GM12878 (cell line): ENCODE data around the gene RECQL. TPM values are rescaled to one million over a fixed set of nuclear protein-coding genes. Genes with fewer than 3 reads are reported as not detected.

Source experiments
- ATAC-seq: fragments of 200-7000 bp; cut with Tn5 transposase; 3 replicates; pipeline ENCODE4 v1.9.1; 2020; ENCODE audit warnings: mild to moderate bottlenecking, moderate library complexity
- BruUV-seq: library from RNA; stranded (reverse); fragments of 400-500 nt; replicated peaks from 2 replicates; lab custom pipeline; 2021; lab: Mats Ljungman, UMichigan
- CTCF ChIA-PET: fragments of 300-600 bp; sonication (Branson Sonifier 250); formaldehyde crosslinking; extraction: SDS; loops from one replicate; lab custom pipeline; 2021; ENCODE audit warnings: inconsistent platforms; lab: Yijun Ruan, JAX
- POLR2A ChIA-PET: fragments of 350-600 bp; formaldehyde crosslinking; extraction: SDS; loops from one replicate; lab custom pipeline; 2021; ENCODE audit warnings: inconsistent platforms; lab: Charles Lee
- RAD21 ChIA-PET: fragments of 300-600 bp; sonication (Branson Sonifier 250); formaldehyde crosslinking; loops from one replicate; lab custom pipeline; 2023; ENCODE audit warnings: antibody characterized with exemption; ENCODE audit not compliant: unreplicated experiment; lab: Charles Lee
- SMC1A ChIA-PET: fragments of 300-600 bp; sonication (Branson Sonifier 250); formaldehyde crosslinking; loops from one replicate; lab custom pipeline; 2023; ENCODE audit not compliant: unreplicated experiment, uncharacterized antibody; lab: Charles Lee
- DNase-seq: peaks from one replicate; pipeline ENCODE4 v3.0.0-alpha.2; 2011; ENCODE audit warnings: low read depth, low spot score
- FAIRE-seq: peaks from 3 replicates; lab custom pipeline; 2011; peaks lifted over from hg19 to GRCh38; lab: Jason Lieb, UNC
- H2AFZ ChIP-seq: 2 replicates; pipeline ENCODE4 v1.6.0; 2011; ENCODE audit warnings: low read depth, low read length, control low read depth; ENCODE audit not compliant: control insufficient read depth
- H3K27ac ChIP-seq: 2 replicates; pipeline ENCODE4 v1.5.1; 2011; ENCODE audit warnings: control low read depth; ENCODE audit not compliant: control insufficient read depth, insufficient read depth
- H3K27me3 ChIP-seq, 2 experiments: replicated peaks in 1 of 2; 2 replicates each; pipeline versions ENCODE4 v1.6.0 to v1.6.1; 2011; ENCODE audit warnings: low read length in 1 of 2; ENCODE audit not compliant: control insufficient read depth in 2 of 2, insufficient read depth in 2 of 2
- H3K36me3 ChIP-seq, 2 experiments: 2 replicates each; pipeline ENCODE4 v1.5.1; 2011; ENCODE audit warnings: low read length in 1 of 2; ENCODE audit not compliant: control insufficient read depth in 2 of 2, insufficient read depth in 2 of 2
- H3K4me1 ChIP-seq: 2 replicates; pipeline ENCODE4 v1.6.1; 2011; ENCODE audit warnings: mild to moderate bottlenecking, low read length, moderate library complexity, mixed read lengths; ENCODE audit not compliant: control insufficient read depth, insufficient read depth
- H3K4me2 ChIP-seq: 2 replicates; pipeline ENCODE4 v1.6.0; 2011; ENCODE audit warnings: control low read depth; ENCODE audit not compliant: control insufficient read depth, insufficient read depth
- H3K4me3 ChIP-seq: fragments of 200-600 bp; sonication (generic); 2 replicates; pipeline ENCODE4 v1.5.1; 2016
- H3K79me2 ChIP-seq: 2 replicates; pipeline ENCODE4 v1.6.0; 2011; ENCODE audit warnings: low read length; ENCODE audit not compliant: control insufficient read depth, insufficient read depth
- H3K9ac ChIP-seq: 2 replicates; pipeline ENCODE4 v1.8.0; 2011; ENCODE audit warnings: low read length, control low read depth, mixed read lengths; ENCODE audit not compliant: control insufficient read depth, insufficient read depth
- H3K9me3 ChIP-seq: replicated peaks from 3 replicates; pipeline ENCODE4 v1.5.1; 2011; ENCODE audit warnings: mild to moderate bottlenecking, low read length; ENCODE audit not compliant: control insufficient read depth, insufficient read depth
- H4K20me1 ChIP-seq: 2 replicates; pipeline ENCODE4 v1.6.0; 2011; ENCODE audit not compliant: control insufficient read depth, insufficient read depth
- DPF2 ChIP-seq: fragments of 450-650 bp; IDR thresholded peaks from 2 replicates; pipeline ENCODE4 v1.6.1; 2017; ENCODE audit warnings: mild to moderate bottlenecking
- ESRRA ChIP-seq: IDR thresholded peaks from 2 replicates; pipeline ENCODE4 v1.6.1; 2012; ENCODE audit warnings: mild to moderate bottlenecking, low read length, improper control_type of control experiment
- FOXK2 ChIP-seq: fragments of 450-650 bp; IDR thresholded peaks from 2 replicates; pipeline ENCODE4 v1.6.1; 2017; ENCODE audit warnings: mild to moderate bottlenecking, moderate library complexity
- IKZF1 ChIP-seq: fragments of 450-650 bp; conservative IDR thresholded peaks from 2 replicates; pipeline ENCODE4 v1.6.1; 2017; ENCODE audit warnings: antibody characterized with exemption, mild to moderate bottlenecking
- IKZF2 ChIP-seq, 2 experiments: fragments of 450-650 bp; IDR thresholded peaks; 2 replicates each; pipeline ENCODE4 v1.6.1; 2017; ENCODE audit warnings: mild to moderate bottlenecking in 2 of 2, moderate library complexity in 2 of 2
- KDM1A ChIP-seq: fragments of 200-600 bp; sonication (generic); IDR thresholded peaks from 2 replicates; pipeline ENCODE4 v1.6.1; 2016; ENCODE audit warnings: borderline replicate concordance
- MLLT1 ChIP-seq: fragments of 450-650 bp; IDR thresholded peaks from 2 replicates; pipeline ENCODE4 v1.6.1; 2016; ENCODE audit warnings: mild to moderate bottlenecking
- MTA2 ChIP-seq: fragments of 450-650 bp; IDR thresholded peaks from 2 replicates; pipeline ENCODE4 v1.6.1; 2016; ENCODE audit warnings: low read depth, mild to moderate bottlenecking, moderate library complexity
- NR2F1 ChIP-seq: fragments of 450-650 bp; conservative IDR thresholded peaks from 2 replicates; pipeline ENCODE4 v1.6.1; 2017; ENCODE audit warnings: mild to moderate bottlenecking
- STAT1 ChIP-seq: fragments of 450-650 bp; conservative IDR thresholded peaks from 2 replicates; pipeline ENCODE4 v1.6.1; 2014; ENCODE audit warnings: antibody characterized with exemption, mild to moderate bottlenecking
- ZBTB4 ChIP-seq: fragments of 450-650 bp; formaldehyde crosslinking; IDR thresholded peaks from 2 replicates; pipeline ENCODE4 v1.4.0; 2022; ENCODE audit warnings: mild to moderate bottlenecking, moderate library complexity
- WGBS: methylation state at CpG from one replicate; pipeline ENCODE4 v1.1.6; 2016; ENCODE audit warnings: low lambda C conversion rate; ENCODE audit not compliant: insufficient replicate concordance, insufficient coverage; ENCODE audit errors: missing lambda C conversion rate; 5-methylcytosine and 5-hydroxymethylcytosine counted together
- in situ Hi-C: fragments of 300-500 bp; cut with MboI; formaldehyde crosslinking; loops from 9 replicates; pipeline ENCODE4 v1.14.3; 2018; ENCODE audit warnings: mixed read lengths
- intact Hi-C: fragments of 100-400 bp; cut with micrococcal nuclease; formaldehyde crosslinking; loops from one replicate; pipeline ENCODE4 v1.14.2; 2022; ENCODE audit not compliant: unreplicated experiment
- polyA plus RNA-seq, 11 experiments: library from polyadenylated mRNA; depleted of rRNA in 4 of 11; unstranded in 6 of 11; stranded (reverse) in 5 of 11; fragments of >200 nt; fragmentation: Nextera tagmentation in 4 of 11; fragmentation: Illumina TruSeq in 1 of 11; extraction: Ambion mirVana in 4 of 11; extraction: Trizol in 1 of 11; gene quantifications; 1 replicate in 1 of 11; 2 replicates in 10 of 11; pipeline versions ENCODE4 v1.2.1 to v1.2.3, GENCODE V29; 2011 to 2016; ENCODE audit warnings: inconsistent platforms in 2 of 11, missing spikeins in 2 of 11, low read depth in 1 of 11
- total RNA-seq, 4 experiments: library from RNA; depleted of rRNA in 3 of 4; stranded (reverse); fragments of >200 nt in 3 of 4; fragmentation: Illumina TruSeq in 1 of 4; extraction: Trizol in 1 of 4; gene quantifications; 2 replicates each; pipeline versions ENCODE4 v1.2.1 to v1.2.3, GENCODE V29; 2013 to 2021

Gene RECQL
- total and polyA plus RNA-seq, 10 of the 15 experiments (the other 5 are each of a cell fraction or from before 2014, with no cell fraction given) = 47.4 to 130 (median 70.8) TPM

- no peak for FAIRE-seq
- CTCF ChIA-PET = no interaction called here
- peak overlapping the region; percentile 88 for H3K4me2 ChIP-seq
- peak; percentile 89 for TF ChIP-seq MLLT1
- no peak for TF ChIP-seq IKZF1
- no peak for TF ChIP-seq KDM1A
- TF ChIP-seq FOXK2 = no peak
- TF ChIP-seq NR2F1 = no peak
- TF ChIP-seq, all 136 proteins: peak for 1
- no peak for DNase-seq
- peaks cover 0 to 6% of the 10 kb centered on the region in 2 experiments; a peak in 1 of 4 replicates for H3K36me3 ChIP-seq
- 98% methylated on average over 5 of the region's 5 CpGs for WGBS
- no peaks in the 10 kb centered on the region; the same call in 2 of the 3 replicates for H3K9me3 ChIP-seq
- peaks cover 32% of the 10 kb centered on the region for H3K79me2 ChIP-seq
- H2AFZ ChIP-seq = no peak overlapping the region
- in situ Hi-C loops = no loop called here
- ATAC-seq = 0 out of 3 replicates have a peak, but pooled peaks have one; percentile 6
- ChIA-PET RAD21 (no interaction called here), SMC1A (interaction anchor here (1.5 to 1.9 kb wide), 2 partner anchors 13 kb away, joined by 5 to 9 read pairs; no protein-coding TSS in a partner anchor), POLR2A (interaction anchor here (0.5 to 1.2 kb wide), 3 partner anchors 13 to 219 kb away, joined by 3 to 4 read pairs (median 3); partner anchors contain the start of gene LDHB)
- H3K9ac ChIP-seq = peak overlapping the region; percentile 94; the same call in 1 of the 2 replicates
- intact Hi-C loops = loop anchor here (5.0 kb wide), 2 partner anchors 64 to 219 kb away; partner anchors contain the start of genes GOLT1B, LDHB and RECQL
- no peaks in the 10 kb centered on the region for H3K4me1 ChIP-seq
- peak overlapping the region; percentile 88 for H3K4me3 ChIP-seq
- no peaks in the 10 kb centered on the region for H3K27me3 ChIP-seq
- peak overlapping the region; percentile 86 for H3K27ac ChIP-seq
- no TSS peak for BruUV-seq
- H4K20me1 ChIP-seq = no peaks in the 10 kb centered on the region
Measured at GRCh38 chr12:21438643-21439042, 62.8 kb downstream of the RECQL start.

GRCh38 chr12:21434699-21435098, 66.7 kb downstream of the RECQL start:
- ChIA-PET POLR2A (no interaction called here), SMC1A (no interaction called here), RAD21 (no interaction called here), CTCF (interaction anchor here (0.9 to 1.7 kb wide), 3 partner anchors 10 to 246 kb away, joined by 3 to 4 read pairs (median 4); no protein-coding TSS in a partner anchor)
- H3K27me3 ChIP-seq = no peaks in the 10 kb centered on the region
- no peaks in the 10 kb centered on the region for H3K4me1 ChIP-seq
- BruUV-seq = no TSS peak
- peaks cover 15% of the 10 kb centered on the region for H3K79me2 ChIP-seq
- ATAC-seq (no peak), FAIRE-seq (no peak), DNase-seq (no peak)
- no peak overlapping the region for H3K4me2 ChIP-seq
- no peak for TF ChIP-seq ESRRA
- TF ChIP-seq MTA2 = no peak
- no peak for TF ChIP-seq ZBTB4
- TF ChIP-seq STAT1 = no peak
- TF ChIP-seq DPF2 = no peak
- no peak for TF ChIP-seq IKZF1
- no peak for TF ChIP-seq IKZF2 (IDR thresholded peaks at IDR 0.05)
- no peak for TF ChIP-seq KDM1A
- H3K27ac ChIP-seq = no peak overlapping the region
- no peak overlapping the region for H2AFZ ChIP-seq
- intact Hi-C loops = loop anchor here (5.0 kb wide), 2 partner anchors 68 to 223 kb away; partner anchors contain the start of genes GOLT1B, LDHB and RECQL
- no peaks in the 10 kb centered on the region; the same call in 2 of the 3 replicates for H3K9me3 ChIP-seq
- in situ Hi-C loops = no loop called here
- H3K4me3 ChIP-seq = no peak overlapping the region
- WGBS = 47% methylated on average over 2 of the region's 2 CpGs
- H4K20me1 ChIP-seq = no peaks in the 10 kb centered on the region
- no peaks in the 10 kb centered on the region for H3K36me3 ChIP-seq
- H3K9ac ChIP-seq = no peak overlapping the region
